C4-2B (cell line): ENCODE measurements around the gene RRP36.
"Not testable (repeated sequence)": the region's sequence is repeated elsewhere in the genome, so short reads cannot be mapped to it uniquely, and the experiment has no call there.

Experiments
- H3K27ac ChIP-seq: fragments of 450-650 bp; 2 replicates; pipeline ENCODE4 v1.5.1; 2017
- ZFX ChIP-seq: fragments of 450-650 bp; IDR thresholded peaks from 2 replicates; pipeline ENCODE4 v1.6.1; 2017
- TF ChIP-seq, protein P1 (sequence below): fragments of 450-650 bp; conservative IDR thresholded peaks from 2 replicates; pipeline ENCODE4 v1.5.1; 2017; ENCODE audit warnings: mild to moderate bottlenecking

Gene RRP36

DNA sequence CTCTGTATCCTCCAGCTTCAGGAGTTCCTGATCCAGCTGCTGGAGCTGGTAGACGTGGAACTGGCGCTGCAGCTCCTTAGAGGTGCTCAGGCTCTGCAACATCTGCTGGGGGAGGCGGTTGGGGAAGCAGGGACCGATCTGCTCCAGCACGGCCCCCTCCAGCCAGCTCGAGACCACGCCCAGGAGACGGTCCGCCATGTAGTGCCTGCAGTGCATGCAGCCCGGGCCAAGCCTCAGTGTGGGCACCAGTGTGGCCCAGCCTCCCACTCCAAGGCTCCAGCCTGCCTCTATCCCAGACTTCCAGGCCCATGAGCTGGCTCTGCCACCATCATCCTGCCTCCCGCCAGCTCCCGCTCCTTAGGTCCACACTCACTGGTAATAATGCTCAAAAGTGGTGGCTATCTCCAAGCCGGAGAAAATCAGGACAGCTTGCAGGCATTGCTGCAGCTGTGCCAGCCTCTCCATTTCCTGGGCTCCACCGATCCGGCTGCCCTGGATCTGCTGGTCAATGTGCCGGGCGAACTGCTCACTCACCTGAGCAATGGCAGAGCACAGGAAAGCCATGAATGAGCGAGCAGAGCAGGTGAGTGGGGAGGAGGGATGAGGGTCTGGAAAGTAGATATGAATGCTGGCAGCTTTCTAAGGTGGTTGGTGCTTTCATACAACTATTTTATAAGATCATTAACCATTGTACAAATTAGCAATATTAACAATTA lies 19.3 kb downstream of the RRP36 start:
- TF ChIP-seq ZFX = no peak
- TF ChIP-seq, protein P1, sequence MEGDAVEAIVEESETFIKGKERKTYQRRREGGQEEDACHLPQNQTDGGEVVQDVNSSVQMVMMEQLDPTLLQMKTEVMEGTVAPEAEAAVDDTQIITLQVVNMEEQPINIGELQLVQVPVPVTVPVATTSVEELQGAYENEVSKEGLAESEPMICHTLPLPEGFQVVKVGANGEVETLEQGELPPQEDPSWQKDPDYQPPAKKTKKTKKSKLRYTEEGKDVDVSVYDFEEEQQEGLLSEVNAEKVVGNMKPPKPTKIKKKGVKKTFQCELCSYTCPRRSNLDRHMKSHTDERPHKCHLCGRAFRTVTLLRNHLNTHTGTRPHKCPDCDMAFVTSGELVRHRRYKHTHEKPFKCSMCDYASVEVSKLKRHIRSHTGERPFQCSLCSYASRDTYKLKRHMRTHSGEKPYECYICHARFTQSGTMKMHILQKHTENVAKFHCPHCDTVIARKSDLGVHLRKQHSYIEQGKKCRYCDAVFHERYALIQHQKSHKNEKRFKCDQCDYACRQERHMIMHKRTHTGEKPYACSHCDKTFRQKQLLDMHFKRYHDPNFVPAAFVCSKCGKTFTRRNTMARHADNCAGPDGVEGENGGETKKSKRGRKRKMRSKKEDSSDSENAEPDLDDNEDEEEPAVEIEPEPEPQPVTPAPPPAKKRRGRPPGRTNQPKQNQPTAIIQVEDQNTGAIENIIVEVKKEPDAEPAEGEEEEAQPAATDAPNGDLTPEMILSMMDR = no peak
- no peak overlapping the region for H3K27ac ChIP-seq

DNA sequence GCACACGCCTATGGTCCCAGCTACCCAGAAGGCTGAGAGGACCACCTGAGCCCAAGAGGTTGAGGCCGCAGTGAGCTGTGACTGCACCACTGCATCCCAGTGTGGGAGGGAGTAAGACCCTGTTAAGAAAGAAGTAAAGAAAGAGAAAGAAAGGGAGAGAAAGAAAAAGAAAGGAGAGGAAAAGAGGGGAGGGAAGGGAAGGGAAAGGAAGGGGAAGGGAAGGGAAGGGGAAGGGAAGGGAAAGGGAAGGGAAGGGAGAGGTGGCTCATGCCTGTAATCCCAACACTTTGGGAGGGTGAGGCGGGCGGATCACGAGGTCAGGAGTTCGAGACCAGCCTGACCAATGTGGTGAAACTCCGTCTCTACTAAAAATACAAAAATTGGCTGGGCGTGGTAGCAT lies 20.1 kb downstream of the RRP36 start:
- not testable (repeated sequence) for H3K27ac ChIP-seq

DNA sequence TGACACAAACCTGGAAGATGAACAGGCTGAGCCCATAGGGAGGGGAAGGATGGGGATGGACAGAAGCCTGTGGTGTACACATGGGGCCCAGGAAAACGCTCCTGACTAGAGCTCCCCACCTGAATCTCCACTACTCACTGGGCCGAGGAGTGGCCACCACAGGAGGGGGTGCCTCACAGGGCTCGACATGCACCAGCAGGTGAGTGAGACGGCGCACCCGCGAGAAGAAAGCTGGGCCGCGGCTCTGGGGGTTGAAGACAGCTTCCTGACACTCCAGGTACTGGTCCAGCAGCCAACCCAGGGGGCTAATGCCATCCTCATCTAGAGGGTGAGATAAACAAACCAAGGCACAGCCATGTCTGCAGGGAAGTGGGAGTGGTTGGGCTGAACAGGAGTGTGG lies 21.9 kb downstream of the RRP36 start:
- H3K27ac ChIP-seq = no peak overlapping the region
- TF ChIP-seq ZFX = no peak
- TF ChIP-seq, protein P1 = no peak

DNA sequence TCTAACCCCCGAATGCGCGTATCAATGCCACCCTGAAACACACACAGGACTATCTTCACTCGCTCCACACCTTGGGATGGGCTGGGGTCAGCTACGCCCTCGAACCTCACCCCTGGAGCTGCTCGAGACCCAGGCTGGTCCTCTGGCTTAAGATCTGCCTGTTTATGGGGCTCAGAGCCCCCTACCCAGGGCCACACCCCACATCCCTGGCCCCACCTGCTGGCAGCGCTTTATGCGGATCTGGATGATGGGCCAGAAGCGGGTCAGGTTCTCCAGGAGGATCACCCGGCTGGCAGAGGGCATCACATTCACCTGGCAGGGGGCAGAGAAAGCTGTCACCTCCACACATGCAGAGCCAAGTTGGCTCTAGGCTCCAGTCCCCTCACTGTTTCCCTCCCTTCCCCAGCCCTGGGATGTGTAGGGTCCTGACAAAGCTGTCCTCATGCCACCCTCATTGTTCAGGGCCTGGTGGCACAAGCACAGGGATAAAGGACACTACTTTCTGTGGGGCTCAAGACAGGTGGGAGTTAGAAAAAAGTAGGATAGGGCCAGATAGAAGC lies 24.0 kb downstream of the RRP36 start:
- TF ChIP-seq, protein P1 = no peak
- TF ChIP-seq ZFX = no peak
- H3K27ac ChIP-seq = no peak overlapping the region

DNA sequence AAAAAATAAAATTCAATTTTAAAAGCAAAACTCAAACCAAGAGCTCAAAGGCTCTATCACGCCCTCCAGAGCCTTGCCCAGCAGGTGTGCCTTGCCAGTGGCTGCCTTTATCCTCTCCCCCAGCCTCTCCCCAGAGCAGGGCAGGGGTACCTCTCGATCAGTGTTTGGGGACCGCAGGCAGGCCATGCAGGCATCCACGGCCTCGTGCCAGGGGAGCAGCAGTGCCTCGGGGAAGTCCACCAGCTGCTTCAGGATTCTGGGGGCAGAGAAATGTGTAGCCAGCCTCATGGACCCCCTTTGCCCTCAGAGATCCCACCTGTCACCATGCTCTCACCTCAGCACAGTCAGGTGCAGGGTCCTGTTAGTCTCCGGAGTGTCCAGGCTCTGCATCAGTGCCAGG lies 26.6 kb downstream of the RRP36 start:
- TF ChIP-seq ZFX = no peak
- TF ChIP-seq, protein P1 = no peak
- H3K27ac ChIP-seq = no peak overlapping the region

DNA sequence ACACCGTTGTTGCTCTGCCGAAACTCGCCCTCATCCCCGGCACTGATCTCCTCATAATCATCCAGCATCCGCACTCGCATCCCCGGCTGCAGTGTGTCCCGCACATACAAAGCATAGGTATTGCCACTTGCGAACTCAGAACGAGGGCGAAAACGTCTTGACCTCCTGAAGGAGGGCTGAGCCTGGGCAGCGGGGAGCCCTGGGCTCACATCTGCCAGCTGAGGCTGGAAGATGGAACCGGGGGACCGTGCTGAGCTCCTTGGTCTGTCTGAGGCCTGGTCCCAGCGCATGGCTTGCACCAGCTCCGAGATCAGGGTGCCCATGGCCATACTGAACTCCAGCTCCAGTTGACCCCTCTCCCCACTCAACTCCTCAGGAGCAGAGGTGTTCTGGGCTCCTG lies 29.6 kb downstream of the RRP36 start:
- no peak overlapping the region for H3K27ac ChIP-seq
- no peak for TF ChIP-seq ZFX
- TF ChIP-seq, protein P1 = no peak

DNA sequence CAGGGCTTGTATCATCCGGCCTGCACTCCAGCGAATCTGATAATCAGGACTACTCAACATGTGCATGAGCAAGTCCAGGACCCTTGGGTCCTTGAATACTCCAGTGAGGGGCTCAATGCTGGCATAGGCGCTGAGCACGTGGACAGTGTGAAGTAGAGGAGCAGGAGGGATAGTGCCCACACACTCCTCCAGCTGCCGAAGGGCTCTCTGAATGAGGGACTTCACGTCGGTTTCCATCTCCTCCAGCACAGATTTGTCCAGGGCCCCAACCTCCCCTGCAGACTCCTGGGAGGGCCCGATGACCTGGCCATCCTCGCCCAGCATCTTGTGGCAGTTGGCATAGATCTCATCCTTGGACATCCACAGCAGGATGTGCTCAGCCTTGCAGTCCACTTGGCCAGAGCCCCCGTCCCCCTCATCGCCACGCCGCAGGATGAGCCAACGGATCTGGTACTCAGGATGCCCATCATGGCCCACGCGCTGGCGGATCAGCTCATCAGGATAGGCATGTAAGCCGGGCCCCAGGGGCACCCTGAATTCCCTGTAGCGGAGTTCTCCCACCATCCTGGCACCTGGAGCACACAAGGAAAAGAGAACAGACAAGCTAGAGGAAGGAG lies 30.9 kb downstream of the RRP36 start:
- TF ChIP-seq, protein P1 = no peak
- TF ChIP-seq ZFX = no peak
- peak overlapping the region; percentile 90; the same call in 1 of the 2 replicates for H3K27ac ChIP-seq
